GM23338 (cell line): ENCODE results near the gene DOCK11. TPM values are rescaled to one million over a fixed set of nuclear protein-coding genes. Genes with fewer than 3 reads are reported as not detected.

ENCODE experiments used
- ATAC-seq: fragments of 200-7000 bp; cut with Tn5 transposase; 3 replicates; pipeline ENCODE4 v1.9.1; 2020
- DNase-seq: peaks from one replicate; pipeline ENCODE4 v3.0.0-alpha.2; 2015; ENCODE audit warnings: low spot score
- H2AFZ ChIP-seq: fragments of 200-600 bp; sonication (generic); 2 replicates; pipeline ENCODE4 v1.8.0; 2016; ENCODE audit warnings: antibody characterized with exemption, mild to moderate bottlenecking, moderate library complexity
- H3F3A ChIP-seq: fragments of 200-600 bp; sonication (generic); replicated peaks from 2 replicates; pipeline ENCODE4 v1.8.0; 2017; ENCODE audit warnings: antibody characterized with exemption, mixed run types, low read depth
- H3K27ac ChIP-seq: fragments of 200-600 bp; sonication (generic); 2 replicates; pipeline ENCODE4 v1.6.1; 2016; ENCODE audit warnings: low read depth
- H3K27me3 ChIP-seq: fragments of 200-600 bp; sonication (generic); 2 replicates; pipeline ENCODE4 v1.8.0; 2016; ENCODE audit warnings: mild to moderate bottlenecking, mixed run types, moderate library complexity; ENCODE audit not compliant: insufficient read depth
- H3K36me3 ChIP-seq: fragments of 200-600 bp; sonication (generic); 2 replicates; pipeline ENCODE4 v1.8.0; 2016; ENCODE audit warnings: mild to moderate bottlenecking; ENCODE audit not compliant: insufficient read depth
- H3K4me1 ChIP-seq: fragments of 200-600 bp; sonication (generic); 2 replicates; pipeline ENCODE4 v1.8.0; 2016; ENCODE audit warnings: mild to moderate bottlenecking, moderate library complexity; ENCODE audit not compliant: insufficient read depth
- H3K4me2 ChIP-seq: fragments of 200-600 bp; sonication (generic); 2 replicates; pipeline ENCODE4 v1.7.1; 2017; ENCODE audit warnings: mixed run types
- H3K4me3 ChIP-seq: fragments of 200-600 bp; sonication (generic); 2 replicates; pipeline ENCODE4 v1.6.1; 2016; ENCODE audit warnings: mixed run types
- H3K79me2 ChIP-seq: fragments of 200-600 bp; sonication (generic); replicated peaks from 2 replicates; pipeline ENCODE4 v1.8.0; 2017; ENCODE audit warnings: mild to moderate bottlenecking; ENCODE audit not compliant: insufficient read depth
- H3K9me2 ChIP-seq: fragments of 200-600 bp; sonication (generic); 2 replicates; pipeline ENCODE4 v1.8.0; 2017; ENCODE audit not compliant: insufficient read depth
- H4K20me1 ChIP-seq: fragments of 200-600 bp; sonication (generic); replicated peaks from 2 replicates; pipeline ENCODE4 v1.8.0; 2017; ENCODE audit warnings: mild to moderate bottlenecking; ENCODE audit not compliant: insufficient read depth
- H3K27ac Mint-ChIP-seq: 2 replicates; pipeline ENCODE4 v1.8.0; 2020; ENCODE audit warnings: inconsistent platforms, mild to moderate bottlenecking, moderate library complexity, mixed read lengths
- H3K27me3 Mint-ChIP-seq: 3 replicates; pipeline ENCODE4 v1.8.0; 2022; ENCODE audit warnings: low read depth, mild to moderate bottlenecking, moderate library complexity, mixed read lengths, inconsistent platforms; ENCODE audit not compliant: insufficient read depth, poor library complexity
- H3K36me3 Mint-ChIP-seq: 3 replicates; pipeline ENCODE4 v1.8.0; 2021; ENCODE audit warnings: low read depth, mild to moderate bottlenecking, inconsistent platforms, moderate library complexity, mixed read lengths
- H3K4me1 Mint-ChIP-seq: 3 replicates; pipeline ENCODE4 v1.8.0; 2020; ENCODE audit warnings: mild to moderate bottlenecking, inconsistent platforms, mixed read lengths
- H3K4me3 Mint-ChIP-seq: 3 replicates; pipeline ENCODE4 v1.8.0; 2021; ENCODE audit warnings: moderate library complexity, mild to moderate bottlenecking, inconsistent platforms, mixed read lengths
- H3K9me3 Mint-ChIP-seq: 3 replicates; pipeline ENCODE4 v1.8.0; 2020; ENCODE audit warnings: moderate library complexity, mild to moderate bottlenecking, inconsistent platforms, mixed read lengths
- CREB1 ChIP-seq: fragments of 250-450 bp; sonication (Bioruptor Pico); IDR thresholded peaks from 2 replicates; pipeline ENCODE4 v1.5.0; 2020; ENCODE audit warnings: low read depth, mild to moderate bottlenecking, moderate library complexity
- ETS1 ChIP-seq: IDR thresholded peaks from 2 replicates; pipeline ENCODE4 v1.6.1; 2016; ENCODE audit warnings: antibody characterized with exemption
- EZH2 ChIP-seq: fragments of 200-600 bp; sonication (generic); IDR thresholded peaks from one replicate; pipeline ENCODE4 v1.8.0; 2017; ENCODE audit warnings: antibody characterized with exemption, mild to moderate bottlenecking, low read depth; ENCODE audit not compliant: unreplicated experiment
- JUNB ChIP-seq: IDR thresholded peaks from one replicate; pipeline ENCODE4 v1.6.1; 2016; ENCODE audit warnings: antibody characterized with exemption; ENCODE audit not compliant: unreplicated experiment
- POLR2AphosphoS5 ChIP-seq: IDR thresholded peaks from 2 replicates; pipeline ENCODE4 v1.6.1; 2016; ENCODE audit warnings: antibody characterized with exemption, low read depth
- REST ChIP-seq: IDR thresholded peaks from one replicate; pipeline ENCODE4 v1.6.1; 2018; ENCODE audit warnings: antibody characterized with exemption; ENCODE audit not compliant: unreplicated experiment
- ZNF462 ChIP-seq: fragments of 250-450 bp; sonication (Bioruptor Pico); IDR thresholded peaks from 2 replicates; pipeline ENCODE4 v1.5.0; 2020; ENCODE audit warnings: mild to moderate bottlenecking, moderate library complexity
- polyA plus RNA-seq: library from polyadenylated mRNA; unstranded; fragments of >200 nt; fragmentation: Nextera tagmentation; extraction: Ambion mirVana; gene quantifications from 2 replicates; pipeline ENCODE4 v1.2.1, GENCODE V29; 2016
- total RNA-seq: library from RNA; depleted of rRNA; stranded (reverse); fragments of >200 nt; shearing (Covaris generic); gene quantifications from 2 replicates; pipeline ENCODE4 v1.2.3, GENCODE V29; 2014

Gene DOCK11
- total and polyA plus RNA-seq, 2 experiments from 2014 or later: 6.0 to 12.3 TPM

DNA sequence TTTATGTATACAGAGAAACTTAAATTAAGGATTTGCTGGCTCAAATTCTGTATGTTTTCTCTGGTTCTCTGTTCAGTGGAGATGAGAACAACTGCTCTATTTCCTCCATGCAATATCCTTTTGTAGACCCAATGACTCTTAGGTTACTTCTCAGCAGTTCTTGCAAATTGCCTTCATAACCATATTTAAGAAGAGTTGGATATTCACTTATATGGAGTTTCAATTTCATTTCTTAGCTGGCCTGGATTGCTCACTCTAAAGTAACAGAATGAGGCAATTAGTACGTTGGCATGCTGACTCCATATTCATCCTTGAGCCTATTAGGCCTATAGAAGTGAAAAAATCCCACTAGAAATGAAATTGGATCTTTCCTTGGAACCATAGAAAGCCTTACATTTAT lies 93.6 kb downstream of the DOCK11 start:
- H3K79me2 ChIP-seq: no peaks in the 10 kb centered on the region
- Mint-ChIP-seq H3K4me1 (peaks cover 20% of the 10 kb centered on the region), H3K9me3 (no peaks in the 10 kb centered on the region), H3K4me3 (no peak overlapping the region), H3K27me3 (peaks cover 1% of the 10 kb centered on the region), H3K36me3 (peaks cover 5% of the 10 kb centered on the region; the same call in 2 of the 3 replicates), H3K27ac (no peak overlapping the region)
- no peaks in the 10 kb centered on the region for H3K27me3 ChIP-seq
- no peak overlapping the region for H3K4me3 ChIP-seq
- no peaks in the 10 kb centered on the region for H3K36me3 ChIP-seq
- H3K9me2 ChIP-seq: no peaks in the 10 kb centered on the region
- H2AFZ ChIP-seq: no peak overlapping the region
- H3K4me1 ChIP-seq: peaks cover 5% of the 10 kb centered on the region
- H3F3A ChIP-seq: no peaks in the 10 kb centered on the region
- no peak overlapping the region for H3K4me2 ChIP-seq
- no peaks in the 10 kb centered on the region for H4K20me1 ChIP-seq
- DNase-seq (no peak), ATAC-seq (no peak)
- TF ChIP-seq POLR2AphosphoS5: no peak
- no peak for TF ChIP-seq REST
- no peak for TF ChIP-seq ETS1
- TF ChIP-seq JUNB: no peak
- no peak for TF ChIP-seq CREB1 (CRISPR knock-in tag)
- TF ChIP-seq ZNF462 (CRISPR knock-in tag): no peak
- TF ChIP-seq EZH2: no peak
- H3K27ac ChIP-seq: no peak overlapping the region
